ENCODE data around the gene GJC1. TPM values are rescaled to one million over a fixed set of nuclear protein-coding genes. Genes with fewer than 3 reads are reported as not detected.

The GJC1 gene
- total and polyA plus RNA-seq, 5 donors = 20.8 to 64.0 (median 44.9) TPM

DNA sequence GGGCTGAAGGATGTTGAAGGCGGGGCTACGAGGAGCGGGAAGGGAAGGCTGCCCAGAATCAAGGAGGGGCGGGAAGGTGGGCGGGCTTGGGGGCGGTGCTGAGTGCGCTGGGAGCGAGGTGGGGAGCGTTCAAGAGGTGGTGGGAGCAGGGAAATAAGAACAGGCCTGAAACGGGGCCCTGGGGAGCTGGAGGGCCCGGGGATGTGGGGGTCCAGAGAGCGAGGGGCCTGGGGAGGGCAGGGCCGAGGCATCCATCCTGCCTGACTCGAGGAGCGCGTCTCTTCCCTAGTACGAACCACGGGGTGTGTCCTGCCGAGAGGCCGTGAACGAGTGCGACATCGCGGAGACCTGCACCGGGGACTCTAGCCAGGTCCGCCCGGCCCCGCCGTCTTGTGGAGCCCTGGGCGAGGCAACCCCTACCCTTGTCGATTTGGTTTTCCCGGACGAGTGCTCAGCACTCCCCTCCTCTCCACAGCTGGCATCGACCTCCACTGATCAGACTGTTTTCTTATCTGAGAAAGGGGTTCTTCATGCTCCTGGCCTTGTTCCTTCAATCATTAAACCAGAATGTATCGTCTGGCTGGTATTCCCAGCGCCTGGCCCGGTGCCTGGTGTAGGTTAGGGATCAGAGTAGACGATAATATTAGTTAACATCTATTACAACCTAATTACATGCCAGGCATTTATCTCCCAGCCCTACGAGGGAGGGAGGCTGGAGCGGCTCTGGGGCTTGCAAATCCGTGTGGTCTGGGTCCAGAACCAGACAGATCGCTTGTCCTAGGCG lies 54.1 kb downstream of the GJC1 start:
- Histone ChIP-seq H3K4me3 (ENCODE audit: low read length) (peak overlapping the region; percentile 36), H3K4me1 (ENCODE audit: control insufficient read depth, insufficient read depth, low read length) (no peaks in the 10 kb centered on the region), H3K9me3 (ENCODE audit: control insufficient read depth, low read length) (no peaks in the 10 kb centered on the region), H3K27me3 (ENCODE audit: control insufficient read depth, insufficient read depth) (no peaks in the 10 kb centered on the region), H3K27ac (ENCODE audit: low read length) (no peak overlapping the region)
- peak in 2 of 3 donors; percentile 58 to 62 for DNase-seq
- intact Hi-C loops (cut with DNase I) = loop anchor here (2.0 to 10.0 kb wide), 5 partner anchors 86 to 249 kb away; no protein-coding TSS in a partner anchor
- ATAC-seq = peak in 1 of 2 donors; percentile 17
- 12% methylated on average over 43 of the region's 43 CpGs for WGBS

DNA sequence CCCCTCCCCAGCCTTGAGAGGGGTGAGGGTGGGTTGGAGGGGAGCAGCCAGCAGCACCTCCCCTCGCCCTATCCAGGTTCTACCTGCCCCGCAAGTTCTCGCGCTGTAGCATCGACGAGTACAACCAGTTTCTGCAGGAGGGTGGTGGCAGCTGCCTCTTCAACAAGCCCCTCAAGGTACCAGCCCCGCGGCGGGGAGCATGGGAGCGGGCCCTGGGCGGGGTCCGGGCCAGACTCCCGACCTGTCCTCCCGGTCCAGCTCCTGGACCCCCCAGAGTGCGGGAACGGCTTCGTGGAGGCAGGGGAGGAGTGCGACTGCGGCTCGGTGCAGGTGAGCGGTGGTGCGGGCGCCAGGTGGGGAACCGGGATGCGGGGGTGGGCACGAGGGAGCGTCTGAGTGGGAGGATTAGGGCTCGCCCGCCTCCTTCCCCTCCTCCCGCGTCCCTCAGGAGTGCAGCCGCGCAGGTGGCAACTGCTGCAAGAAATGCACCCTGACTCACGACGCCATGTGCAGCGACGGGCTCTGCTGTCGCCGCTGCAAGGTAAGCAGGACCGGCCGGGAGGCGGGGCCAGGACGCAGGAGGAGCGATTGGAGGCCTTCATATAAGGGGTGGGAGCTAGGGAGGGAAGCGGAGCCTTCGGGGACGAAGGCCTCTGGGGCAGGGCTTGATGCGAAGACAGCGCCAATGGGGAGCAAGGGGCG lies 54.8 kb downstream of the GJC1 start:
- Histone ChIP-seq H3K27ac (ENCODE audit: low read length) (no peak overlapping the region), H3K4me1 (ENCODE audit: control insufficient read depth, insufficient read depth, low read length) (no peaks in the 10 kb centered on the region), H3K9me3 (ENCODE audit: control insufficient read depth, low read length) (no peaks in the 10 kb centered on the region), H3K4me3 (ENCODE audit: low read length) (peak overlapping the region; percentile 35), H3K27me3 (ENCODE audit: control insufficient read depth, insufficient read depth) (no peaks in the 10 kb centered on the region)
- peak; percentile 95 for ATAC-seq
- DNase-seq = peak; percentile 97 to 99 (median 98)
- 1% methylated on average over 50 of the region's 50 CpGs for WGBS
- intact Hi-C loops (cut with DNase I) = loop anchor here (2.0 to 10.0 kb wide), 4 partner anchors 87 to 250 kb away; no protein-coding TSS in a partner anchor

DNA sequence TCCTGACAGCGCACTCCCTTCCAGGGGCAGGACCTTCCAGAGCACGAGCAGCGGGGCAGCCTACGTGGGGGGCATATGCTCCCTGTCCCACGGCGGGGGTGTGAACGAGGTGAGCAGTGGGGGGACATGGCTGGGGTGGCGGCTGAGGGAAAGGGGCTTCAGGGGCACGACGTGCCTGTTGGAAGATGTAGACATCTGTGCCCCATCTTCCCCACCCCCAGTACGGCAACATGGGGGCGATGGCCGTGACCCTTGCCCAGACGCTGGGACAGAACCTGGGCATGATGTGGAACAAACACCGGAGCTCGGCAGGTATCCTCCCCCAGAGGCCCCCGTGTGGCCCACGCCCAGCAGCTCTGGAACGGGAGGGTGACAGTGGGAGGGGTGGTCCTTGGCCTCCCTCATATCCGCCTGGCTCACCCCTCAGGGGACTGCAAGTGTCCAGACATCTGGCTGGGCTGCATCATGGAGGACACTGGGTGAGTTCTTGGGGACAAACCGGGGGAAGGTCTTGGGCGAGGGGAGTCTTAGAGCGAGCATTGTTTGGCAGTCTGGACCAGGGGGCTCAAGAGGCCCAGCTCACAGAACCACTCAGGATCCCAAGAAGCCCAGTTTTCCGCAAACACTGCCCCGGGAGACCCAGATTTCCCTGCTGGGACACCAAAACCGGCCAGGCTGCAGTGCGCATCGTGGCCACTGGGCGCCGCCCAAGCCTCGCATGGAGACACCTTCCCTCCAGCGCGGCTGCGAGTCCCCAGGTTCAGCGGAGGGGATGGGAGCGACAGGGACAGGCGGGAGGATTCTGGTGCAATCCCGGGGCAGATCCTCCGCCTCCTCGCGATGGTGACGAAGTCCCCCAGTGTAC lies 55.6 kb downstream of the GJC1 start:
- peak; percentile 87 to 96 (median 95) for DNase-seq
- no peaks in the 10 kb centered on the region for H3K27me3 ChIP-seq (ENCODE audit: control insufficient read depth, insufficient read depth)
- ATAC-seq = peak; percentile 68 to 78
- H3K27ac ChIP-seq (ENCODE audit: low read length) = no peak overlapping the region
- intact Hi-C loops (cut with DNase I) = loop anchor here (2.0 to 10.0 kb wide), 5 partner anchors 88 to 250 kb away; no protein-coding TSS in a partner anchor
- H3K4me3 ChIP-seq (ENCODE audit: low read length) = peak overlapping the region; percentile 35
- H3K9me3 ChIP-seq (ENCODE audit: control insufficient read depth, low read length) = no peaks in the 10 kb centered on the region
- 21% methylated on average over 42 of the region's 42 CpGs for WGBS
- H3K4me1 ChIP-seq (ENCODE audit: control insufficient read depth, insufficient read depth, low read length) = no peaks in the 10 kb centered on the region

DNA sequence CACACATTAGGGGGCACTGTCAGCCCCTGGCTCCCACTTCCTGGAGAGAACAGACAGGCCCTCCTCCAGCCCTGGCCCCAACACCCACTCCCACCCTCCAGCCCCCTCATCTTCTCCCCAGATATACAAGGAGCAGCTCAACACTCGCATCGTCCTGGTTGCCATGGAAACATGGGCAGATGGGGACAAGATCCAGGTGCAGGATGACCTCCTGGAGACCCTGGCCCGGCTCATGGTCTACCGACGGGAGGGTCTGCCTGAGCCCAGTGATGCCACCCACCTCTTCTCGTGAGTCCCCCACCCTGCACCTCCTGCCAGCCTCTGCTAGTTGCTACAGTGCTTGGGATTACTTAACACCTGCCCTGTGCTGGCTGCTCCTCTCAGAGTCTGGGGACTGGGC lies 56.9 kb downstream of the GJC1 start:
- H3K27me3 ChIP-seq (ENCODE audit: control insufficient read depth, insufficient read depth) = no peaks in the 10 kb centered on the region
- DNase-seq (no peak), ATAC-seq (no peak)
- no peaks in the 10 kb centered on the region for H3K9me3 ChIP-seq (ENCODE audit: control insufficient read depth, low read length)
- WGBS = 58% methylated on average over 6 of the region's 6 CpGs
- no peaks in the 10 kb centered on the region for H3K4me1 ChIP-seq (ENCODE audit: control insufficient read depth, insufficient read depth, low read length)
- no peak overlapping the region for H3K4me3 ChIP-seq (ENCODE audit: low read length)
- no peak overlapping the region for H3K27ac ChIP-seq (ENCODE audit: low read length)
- intact Hi-C loops (cut with DNase I) = loop anchor here in 3 of 4 donors (5.0 to 10.0 kb wide), 2 partner anchors 104 to 252 kb away; no protein-coding TSS in a partner anchor

DNA sequence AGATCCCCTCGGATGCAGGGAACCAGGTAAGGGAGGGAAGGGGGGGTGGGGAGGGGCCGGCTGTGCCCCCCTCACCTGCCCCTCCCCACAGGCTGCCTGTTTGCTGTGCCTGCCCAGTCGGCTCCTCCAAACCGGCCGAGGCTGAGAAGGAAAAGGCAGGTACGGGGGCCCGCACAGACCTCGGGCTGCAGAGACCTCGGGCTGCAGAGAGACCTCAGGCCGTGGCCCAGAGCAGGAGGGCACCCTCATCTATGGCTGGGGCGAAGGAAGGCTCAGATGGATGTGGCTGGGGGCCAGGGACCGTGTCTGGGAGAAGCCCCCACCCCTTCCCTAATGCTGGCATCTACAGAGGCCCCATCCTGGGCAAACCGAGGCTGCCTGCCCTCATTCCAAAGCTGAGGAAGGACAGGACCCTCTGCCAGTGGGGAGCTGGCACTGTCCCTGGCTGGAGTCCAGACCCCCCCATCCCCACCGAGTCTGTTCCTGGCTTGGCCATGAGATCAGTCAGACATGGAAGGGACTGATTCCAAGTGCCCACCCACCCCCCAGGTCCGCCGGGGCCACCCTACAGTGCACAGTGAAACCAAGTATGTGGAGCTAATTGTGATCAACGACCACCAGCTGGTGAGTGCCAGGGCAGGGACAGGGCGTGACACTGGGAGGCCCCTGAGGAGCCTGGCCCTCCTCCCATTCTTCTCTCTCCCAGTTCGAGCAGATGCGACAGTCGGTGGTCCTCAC lies 57.6 kb downstream of the GJC1 start:
- H3K27ac ChIP-seq (ENCODE audit: low read length) = no peak overlapping the region
- ATAC-seq (no peak), DNase-seq (peak in 1 of 3 donors; percentile 35)
- no peaks in the 10 kb centered on the region for H3K4me1 ChIP-seq (ENCODE audit: control insufficient read depth, insufficient read depth, low read length)
- no peaks in the 10 kb centered on the region for H3K27me3 ChIP-seq (ENCODE audit: control insufficient read depth, insufficient read depth)
- no peak overlapping the region for H3K4me3 ChIP-seq (ENCODE audit: low read length)
- no peaks in the 10 kb centered on the region for H3K9me3 ChIP-seq (ENCODE audit: control insufficient read depth, low read length)
- WGBS = 55% methylated on average over 21 of the region's 21 CpGs
- intact Hi-C loops (cut with DNase I) = loop anchor here in 3 of 4 donors (5.0 to 10.0 kb wide), 2 partner anchors 105 to 252 kb away; no protein-coding TSS in a partner anchor

DNA sequence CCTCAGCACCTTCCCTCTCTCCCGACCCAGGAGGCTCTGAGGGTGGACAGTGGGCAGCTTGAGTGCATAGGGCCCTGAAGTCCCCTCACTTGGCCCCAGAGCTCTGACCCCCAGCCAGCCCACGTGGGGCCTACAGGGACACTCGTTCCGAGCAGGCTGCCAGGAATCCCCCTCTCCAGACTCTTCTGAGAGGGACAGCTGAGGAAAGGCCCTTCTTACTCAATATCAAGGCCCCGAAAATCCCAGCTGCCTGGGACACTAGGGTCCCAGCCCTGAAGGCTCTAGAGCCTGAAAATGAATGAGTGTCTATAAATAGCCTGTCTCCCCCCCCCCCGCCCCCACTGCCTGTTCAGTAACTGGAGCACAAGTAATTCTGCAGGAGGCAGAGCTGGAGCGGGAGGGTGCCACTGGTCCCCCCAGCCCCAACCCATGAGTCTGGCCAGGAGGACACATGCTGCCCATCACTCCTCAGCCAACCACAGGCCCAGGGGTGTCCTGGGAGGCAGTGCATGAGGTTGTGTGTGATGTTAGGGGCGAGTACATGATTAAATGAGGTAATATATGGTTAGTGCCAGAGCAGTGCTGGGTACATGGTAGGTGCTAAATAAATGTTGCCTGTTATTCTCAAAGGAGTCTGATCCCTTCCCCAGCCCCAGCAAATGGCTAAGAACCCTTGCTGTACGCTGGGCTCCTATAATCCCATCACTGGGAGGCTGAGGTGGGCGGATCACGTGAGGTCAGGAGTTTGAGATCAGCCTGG lies 59.7 kb downstream of the GJC1 start:
- no peak for ATAC-seq
- 57% methylated on average over 11 of the region's 11 CpGs for WGBS
- Histone ChIP-seq H3K9me3 (ENCODE audit: control insufficient read depth, low read length) (no peaks in the 10 kb centered on the region), H3K4me1 (ENCODE audit: control insufficient read depth, insufficient read depth, low read length) (no peaks in the 10 kb centered on the region), H3K27me3 (ENCODE audit: control insufficient read depth, insufficient read depth) (no peaks in the 10 kb centered on the region), H3K4me3 (ENCODE audit: low read length) (no peak overlapping the region), H3K27ac (ENCODE audit: low read length) (no peak overlapping the region)
- peak in 1 of 3 donors; percentile 18 for DNase-seq
- intact Hi-C loops (cut with DNase I) = loop anchor here in 3 of 4 donors (5.0 to 10.0 kb wide), 2 partner anchors 107 to 254 kb away; no protein-coding TSS in a partner anchor

DNA sequence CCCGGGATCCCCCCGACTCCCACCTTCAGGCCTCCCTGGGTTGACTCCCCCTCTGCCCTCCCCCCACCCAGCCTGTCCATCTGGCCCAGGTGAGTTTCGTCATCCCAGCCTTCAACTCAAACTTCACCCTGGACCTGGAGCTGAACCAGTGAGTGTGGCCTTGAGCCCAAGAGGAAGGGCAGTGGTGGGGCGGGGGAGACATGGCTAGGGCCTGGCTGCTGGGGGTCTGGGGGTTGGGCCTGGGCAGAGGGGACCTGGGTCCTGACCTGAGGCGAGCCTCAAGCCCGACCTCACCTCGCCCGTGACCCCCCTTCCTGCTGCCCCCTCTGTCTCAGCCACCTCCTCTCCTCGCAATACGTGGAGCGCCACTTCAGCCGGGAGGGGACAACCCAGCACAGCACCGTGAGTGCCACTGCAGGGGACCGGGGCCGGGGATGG lies 60.4 kb downstream of the GJC1 start:
- Histone ChIP-seq H3K4me3 (ENCODE audit: low read length) (no peak overlapping the region), H3K9me3 (ENCODE audit: control insufficient read depth, low read length) (no peaks in the 10 kb centered on the region), H3K27ac (ENCODE audit: low read length) (no peak overlapping the region), H3K4me1 (ENCODE audit: control insufficient read depth, insufficient read depth, low read length) (no peaks in the 10 kb centered on the region), H3K27me3 (ENCODE audit: control insufficient read depth, insufficient read depth) (no peaks in the 10 kb centered on the region)
- intact Hi-C loops (cut with DNase I) = loop anchor here in 3 of 4 donors (5.0 to 10.0 kb wide), 3 partner anchors 108 to 265 kb away; no protein-coding TSS in a partner anchor
- DNase-seq (peak in 2 of 3 donors; percentile 9 to 45), ATAC-seq (no peak)
- WGBS = 71% methylated on average over 15 of the region's 15 CpGs

DNA sequence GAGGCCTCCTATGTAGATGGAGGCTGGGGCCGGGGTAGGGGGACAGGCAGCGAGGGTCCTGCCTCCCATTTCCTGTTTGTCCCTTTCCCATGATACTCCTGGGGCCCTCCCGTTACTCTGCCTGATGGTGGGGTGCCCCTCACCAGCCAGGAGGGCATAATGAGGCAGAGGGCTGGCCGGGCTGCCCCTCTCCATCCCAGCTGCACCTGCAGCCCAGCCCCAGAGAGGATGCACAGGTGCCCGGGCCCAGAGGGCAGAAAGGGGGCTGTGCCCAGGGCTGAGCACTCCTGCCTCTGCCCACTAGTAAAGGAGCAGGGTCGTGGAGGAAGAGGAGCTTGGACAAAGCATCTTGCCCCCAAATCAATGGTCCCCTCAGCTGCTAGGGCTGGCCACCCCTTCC lies 60.9 kb downstream of the GJC1 start:
- H3K27ac ChIP-seq (ENCODE audit: low read length) = no peak overlapping the region
- intact Hi-C loops (cut with DNase I) = loop anchor here in 1 of 4 donors (10.0 kb wide), 1 partner anchor 266 kb away; no protein-coding TSS in a partner anchor
- no peak overlapping the region for H3K4me3 ChIP-seq (ENCODE audit: low read length)
- no peaks in the 10 kb centered on the region for H3K4me1 ChIP-seq (ENCODE audit: control insufficient read depth, insufficient read depth, low read length)
- DNase-seq = peak in 2 of 3 donors; percentile 17 to 24
- H3K9me3 ChIP-seq (ENCODE audit: control insufficient read depth, low read length) = no peaks in the 10 kb centered on the region
- ATAC-seq = no peak
- no peaks in the 10 kb centered on the region for H3K27me3 ChIP-seq (ENCODE audit: control insufficient read depth, insufficient read depth)
- 65% methylated on average over 6 of the region's 6 CpGs for WGBS

DNA sequence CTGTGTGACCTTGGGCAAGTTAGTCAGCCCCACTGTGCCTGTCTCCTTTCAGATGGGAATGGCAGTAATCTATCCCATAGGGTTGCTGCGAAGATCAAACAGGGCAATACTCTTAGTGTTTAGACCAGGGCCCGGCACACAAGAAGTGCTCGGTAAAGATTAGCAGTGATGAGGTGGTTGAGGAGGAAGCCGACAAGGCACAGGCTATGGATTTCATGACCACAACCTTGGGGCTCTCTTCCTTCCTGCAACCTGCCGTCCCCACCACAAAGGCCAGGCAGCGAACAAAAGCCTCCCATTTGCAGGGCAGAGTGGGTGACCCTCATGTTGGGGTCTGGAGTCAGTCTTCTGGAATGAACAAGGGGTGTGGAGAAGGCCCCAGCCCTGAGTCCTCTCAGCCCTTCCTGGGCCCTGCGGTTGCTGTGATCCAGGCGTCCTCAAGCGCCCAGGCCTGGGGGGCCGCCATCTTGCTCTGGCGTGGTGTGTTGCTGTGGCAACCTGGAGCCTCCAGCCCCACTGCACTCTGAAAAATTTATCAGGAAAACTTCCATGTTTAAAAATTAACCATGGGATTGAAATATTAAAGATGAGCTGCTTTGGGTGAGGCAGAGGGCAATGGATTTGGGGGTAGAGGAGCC lies 61.5 kb downstream of the GJC1 start:
- DNase-seq (peak in 2 of 3 donors; percentile 4 to 44), ATAC-seq (no peak)
- Histone ChIP-seq H3K4me1 (ENCODE audit: control insufficient read depth, insufficient read depth, low read length) (no peaks in the 10 kb centered on the region), H3K27me3 (ENCODE audit: control insufficient read depth, insufficient read depth) (no peaks in the 10 kb centered on the region), H3K9me3 (ENCODE audit: control insufficient read depth, low read length) (no peaks in the 10 kb centered on the region), H3K27ac (ENCODE audit: low read length) (no peak overlapping the region), H3K4me3 (ENCODE audit: low read length) (no peak overlapping the region)
- intact Hi-C loops (cut with DNase I) = loop anchor here in 1 of 4 donors (10.0 kb wide), 1 partner anchor 266 kb away; no protein-coding TSS in a partner anchor
- 78% methylated on average over 11 of the region's 11 CpGs for WGBS
